ENCODE measurements around the gene S100A2. TPM values are rescaled to one million over a fixed set of nuclear protein-coding genes. Genes with fewer than 3 reads are reported as not detected.

The S100A2 gene
- total RNA-seq, 1 experiment from 2014 or later, result not detected

DNA sequence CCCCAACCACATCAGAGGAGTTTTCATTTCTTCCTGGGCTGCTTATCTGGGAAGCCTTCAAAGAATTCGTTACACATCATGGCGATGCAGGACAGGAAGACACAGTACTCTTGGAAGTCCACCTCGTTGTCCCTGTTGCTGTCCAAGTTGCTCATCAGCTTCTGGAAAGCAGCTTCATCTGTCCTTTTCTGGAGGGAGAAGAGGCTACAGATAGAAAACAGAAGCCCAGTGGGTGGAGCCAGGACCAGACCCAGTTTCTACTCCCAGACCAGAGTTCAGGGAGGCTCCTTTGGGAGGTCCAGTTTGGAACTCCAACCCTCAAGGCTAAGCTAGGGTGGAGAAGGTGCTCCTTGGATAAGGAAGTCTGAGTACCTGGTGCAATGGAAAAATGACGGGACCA lies 21.9 kb downstream of the S100A2 start:
- no peak overlapping the region for H2AFZ ChIP-seq (ENCODE audit: low read length)
- no peak overlapping the region for H3K27ac ChIP-seq (ENCODE audit: low read length)
- H3K4me3 ChIP-seq (ENCODE audit: low read length), result no peak overlapping the region
- DNase-seq, result no peak
- no peaks in the 10 kb centered on the region for H4K20me1 ChIP-seq (ENCODE audit: insufficient read depth, low read depth, low read length)
- no peaks in the 10 kb centered on the region for H3K9me2 ChIP-seq (replicated peaks; ENCODE audit: insufficient read depth, low read length)
- H3K9me3 ChIP-seq (ENCODE audit: low read length), result no peaks in the 10 kb centered on the region
- no peak overlapping the region for H3K9ac ChIP-seq (ENCODE audit: low read length)
- no peaks in the 10 kb centered on the region for H3K27me3 ChIP-seq (ENCODE audit: low read length)
- H3K4me1 ChIP-seq (ENCODE audit: low read length), result peaks cover 14% of the 10 kb centered on the region
- no peaks in the 10 kb centered on the region for H3K36me3 ChIP-seq (ENCODE audit: insufficient read depth, low read length)
- H3K79me2 ChIP-seq (ENCODE audit: low read length), result no peaks in the 10 kb centered on the region
- no peak overlapping the region for H3K4me2 ChIP-seq (ENCODE audit: low read depth, low read length, poor library complexity, severe bottlenecking)

DNA sequence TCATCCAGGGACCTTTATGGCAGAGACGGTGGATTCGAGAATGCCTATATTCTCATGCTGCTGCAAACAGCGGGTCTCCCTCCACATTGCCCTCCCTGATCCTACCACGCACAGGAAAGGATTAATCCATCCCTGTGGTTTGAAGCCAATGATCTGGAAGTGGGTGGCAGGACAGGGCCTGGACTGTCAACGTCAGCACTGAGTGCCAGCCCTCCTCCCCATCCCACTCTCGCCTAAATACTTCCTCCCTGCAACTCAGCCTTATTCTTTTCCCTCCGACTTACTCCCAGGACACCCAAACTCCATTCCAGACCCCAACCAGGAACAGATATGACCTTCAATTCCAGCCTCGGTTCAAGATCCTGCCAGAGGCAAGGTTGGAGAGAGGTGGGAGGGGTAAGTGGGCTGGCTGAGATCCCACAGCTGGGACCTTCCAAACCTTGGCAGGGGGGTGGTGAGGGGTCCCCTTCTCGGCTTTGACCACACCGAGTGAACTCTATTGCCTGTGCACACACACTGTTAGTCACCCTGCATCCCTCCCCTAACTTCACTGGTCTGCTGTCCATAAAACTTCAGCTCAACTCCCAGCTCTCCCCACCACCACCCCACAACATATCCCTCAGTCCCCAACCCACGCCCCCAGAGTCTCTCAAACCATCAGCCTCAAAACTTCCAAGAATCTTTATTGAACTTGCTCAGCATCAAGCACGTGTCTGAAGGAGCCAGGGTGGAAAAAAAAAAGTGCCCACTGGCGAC lies 22.5 kb downstream of the S100A2 start:
- no peaks in the 10 kb centered on the region for H3K27me3 ChIP-seq (ENCODE audit: low read length)
- DNase-seq, result no peak
- H2AFZ ChIP-seq (ENCODE audit: low read length), result no peak overlapping the region
- H3K4me1 ChIP-seq (ENCODE audit: low read length), result peaks cover 18% of the 10 kb centered on the region
- no peaks in the 10 kb centered on the region for H4K20me1 ChIP-seq (ENCODE audit: insufficient read depth, low read depth, low read length)
- no peak overlapping the region for H3K27ac ChIP-seq (ENCODE audit: low read length)
- H3K79me2 ChIP-seq (ENCODE audit: low read length), result no peaks in the 10 kb centered on the region
- H3K9ac ChIP-seq (ENCODE audit: low read length), result no peak overlapping the region
- no peak overlapping the region for H3K4me3 ChIP-seq (ENCODE audit: low read length)
- H3K9me2 ChIP-seq (replicated peaks; ENCODE audit: insufficient read depth, low read length), result no peaks in the 10 kb centered on the region
- H3K4me2 ChIP-seq (ENCODE audit: low read depth, low read length, poor library complexity, severe bottlenecking), result no peak overlapping the region
- H3K36me3 ChIP-seq (ENCODE audit: insufficient read depth, low read length), result no peaks in the 10 kb centered on the region
- H3K9me3 ChIP-seq (ENCODE audit: low read length), result no peaks in the 10 kb centered on the region

DNA sequence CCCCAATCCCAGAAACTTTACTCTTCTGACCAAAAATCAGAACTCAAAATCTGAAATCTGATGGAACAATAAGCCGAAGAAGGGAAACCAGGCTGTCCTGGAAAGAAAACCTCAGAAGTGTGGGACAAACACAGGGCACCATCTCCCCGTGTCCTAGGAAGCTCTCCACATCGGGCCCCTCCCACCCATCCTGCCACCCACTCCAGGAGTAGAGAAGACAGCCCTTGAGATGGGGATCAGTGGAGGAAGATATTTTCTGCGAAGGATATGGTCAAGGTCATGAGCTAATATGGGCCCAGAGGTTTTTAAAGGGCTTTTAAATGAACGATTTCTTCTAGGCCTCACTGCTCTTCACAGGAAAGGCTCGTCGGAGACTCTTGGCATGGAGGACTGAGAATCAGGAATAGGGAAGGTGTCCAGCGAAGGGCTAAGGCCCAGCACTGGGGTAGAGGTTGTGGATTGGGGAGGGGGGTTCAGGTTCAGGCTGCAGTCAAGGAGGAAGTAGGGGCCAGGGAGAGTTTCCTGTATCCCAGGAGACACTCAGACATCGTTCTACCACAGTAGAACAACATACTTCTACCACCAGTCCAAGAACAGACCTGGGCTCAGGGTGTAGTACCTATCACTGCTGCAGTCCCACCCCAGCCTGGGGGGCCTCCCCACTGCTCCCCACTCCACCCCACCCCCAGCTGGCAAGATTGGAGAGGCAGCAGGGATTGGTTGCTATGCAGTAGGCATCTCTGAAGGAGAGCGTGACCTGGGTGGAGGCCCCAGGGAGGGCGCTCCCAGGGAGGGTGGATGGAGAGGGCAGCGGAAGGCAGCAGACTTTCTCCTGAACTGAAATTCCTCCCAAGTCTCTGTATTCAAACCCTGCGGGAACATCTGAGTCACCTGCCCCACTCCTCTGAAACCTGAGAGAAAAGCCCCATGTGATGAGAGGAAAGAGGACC lies 23.7 kb downstream of the S100A2 start:
- Histone ChIP-seq H3K4me3 (ENCODE audit: low read length) (no peak overlapping the region), H2AFZ (ENCODE audit: low read length) (no peak overlapping the region), H3K36me3 (ENCODE audit: insufficient read depth, low read length) (no peaks in the 10 kb centered on the region), H3K9ac (ENCODE audit: low read length) (no peak overlapping the region), H3K4me1 (ENCODE audit: low read length) (peaks cover 20% of the 10 kb centered on the region), H3K27ac (ENCODE audit: low read length) (no peak overlapping the region), H3K79me2 (ENCODE audit: low read length) (no peaks in the 10 kb centered on the region), H3K9me3 (ENCODE audit: low read length) (no peaks in the 10 kb centered on the region), H4K20me1 (ENCODE audit: insufficient read depth, low read depth, low read length) (no peaks in the 10 kb centered on the region), H3K9me2 (replicated peaks; ENCODE audit: insufficient read depth, low read length) (no peaks in the 10 kb centered on the region), H3K4me2 (ENCODE audit: low read depth, low read length, poor library complexity, severe bottlenecking) (no peak overlapping the region), H3K27me3 (ENCODE audit: low read length) (no peaks in the 10 kb centered on the region)
- no peak for DNase-seq

DNA sequence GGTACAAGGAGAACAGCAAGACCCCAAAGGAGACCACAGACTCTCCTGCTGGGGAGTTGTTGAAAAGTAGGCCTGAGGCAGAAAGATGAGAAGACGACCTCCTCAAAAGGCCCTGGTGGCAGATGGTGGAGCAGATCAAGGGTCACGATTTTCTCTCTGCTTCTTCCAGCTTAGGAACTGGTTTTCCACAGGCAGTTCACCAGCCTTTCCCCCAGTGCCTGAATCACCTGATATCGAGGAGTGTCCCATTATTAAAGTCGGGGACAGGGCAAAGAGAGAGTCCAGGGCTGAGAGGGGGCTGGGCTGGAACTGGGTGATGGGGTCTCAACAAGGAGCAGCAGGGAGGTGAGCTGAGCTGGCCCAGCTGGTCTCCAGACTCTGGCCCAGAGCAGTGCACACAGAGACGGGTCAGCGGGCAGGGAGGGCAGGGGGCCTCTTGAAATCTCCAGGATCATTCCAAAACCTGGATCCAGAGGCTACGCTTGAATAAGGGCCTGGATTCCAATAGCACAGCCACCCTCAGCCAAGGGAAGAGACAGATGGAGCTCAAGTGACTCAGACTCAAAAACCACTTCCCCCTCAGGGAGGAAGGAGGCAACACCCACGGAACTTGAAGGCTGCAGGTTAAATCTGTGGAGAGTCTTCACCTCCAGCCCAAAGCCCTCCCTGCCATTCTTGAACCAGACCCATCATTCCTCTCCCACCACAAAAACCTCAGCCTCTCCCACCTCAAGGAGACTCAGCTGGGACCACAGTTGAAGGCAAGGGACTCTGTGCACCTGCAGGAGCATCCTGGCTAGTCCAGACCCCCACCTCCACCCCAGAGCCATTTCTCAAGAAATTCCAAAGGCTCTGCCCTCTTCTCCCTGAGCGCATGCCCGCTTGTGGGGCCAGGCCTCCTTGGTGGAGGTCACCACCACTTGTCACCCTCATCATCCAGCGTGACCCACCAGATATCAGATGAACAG lies 25.0 kb downstream of the S100A2 start, which contains the start of gene S100A5:
TSS of gene S100A5 (minus strand) at position 541 of the 968 bp plus-strand sequence. CDS start 743 bp downstream, outside the sequence.
- Histone ChIP-seq H3K9me3 (ENCODE audit: low read length) (no peaks in the 10 kb centered on the region), H3K4me3 (ENCODE audit: low read length) (no peak within 1 kb of the TSS), H2AFZ (ENCODE audit: low read length) (no peak within 1 kb of the TSS), H3K36me3 (ENCODE audit: insufficient read depth, low read length) (no peaks in the 10 kb centered on the region), H4K20me1 (ENCODE audit: insufficient read depth, low read depth, low read length) (no peaks in the 10 kb centered on the region), H3K4me1 (ENCODE audit: low read length) (peaks cover 22% of the 10 kb centered on the region), H3K79me2 (ENCODE audit: low read length) (no peaks in the 10 kb centered on the region), H3K27ac (ENCODE audit: low read length) (no peak within 1 kb of the TSS), H3K9ac (ENCODE audit: low read length) (no peak within 1 kb of the TSS), H3K9me2 (replicated peaks; ENCODE audit: insufficient read depth, low read length) (no peaks in the 10 kb centered on the region), H3K4me2 (ENCODE audit: low read depth, low read length, poor library complexity, severe bottlenecking) (no peak within 1 kb of the TSS), H3K27me3 (ENCODE audit: low read length) (no peaks in the 10 kb centered on the region)
- DNase-seq, result no peak

DNA sequence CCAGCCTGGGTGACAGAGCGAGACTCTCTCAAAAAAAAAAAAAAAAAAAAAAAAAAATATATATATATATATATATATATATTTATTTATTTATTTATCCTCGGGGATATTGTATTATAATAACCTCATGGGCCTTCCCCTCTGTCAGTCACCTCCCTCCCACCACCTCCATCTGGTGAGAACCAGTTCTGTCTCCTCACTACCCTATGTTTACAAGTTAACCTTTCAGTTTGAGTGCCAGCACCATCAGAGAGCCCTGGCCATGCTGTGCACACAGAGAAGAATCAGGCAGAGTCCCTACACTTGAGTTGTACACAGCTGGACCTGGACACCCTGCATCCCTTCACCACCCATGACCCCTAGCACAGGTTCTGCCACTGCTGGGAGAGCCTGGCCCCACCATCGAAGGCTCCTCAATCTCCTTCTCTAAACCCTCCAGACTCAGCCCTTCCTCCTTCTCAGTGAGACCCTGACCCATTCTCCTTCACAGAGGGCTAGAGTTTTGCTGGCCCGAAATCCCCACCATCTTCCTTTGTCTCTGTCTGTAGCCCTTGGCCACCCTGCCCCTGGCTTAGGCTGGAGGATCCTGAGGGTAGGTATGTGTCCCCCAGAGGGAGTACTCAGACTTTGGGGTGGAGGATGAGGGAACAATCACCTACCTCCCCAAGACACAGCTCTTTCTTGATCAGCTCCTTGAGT lies 26.1 kb downstream of the S100A2 start:
- Histone ChIP-seq H3K36me3 (ENCODE audit: insufficient read depth, low read length) (no peaks in the 10 kb centered on the region), H2AFZ (ENCODE audit: low read length) (no peak overlapping the region), H3K79me2 (ENCODE audit: low read length) (no peaks in the 10 kb centered on the region), H3K27ac (ENCODE audit: low read length) (no peak overlapping the region), H3K4me3 (ENCODE audit: low read length) (no peak overlapping the region), H3K4me1 (ENCODE audit: low read length) (peaks cover 19% of the 10 kb centered on the region), H3K27me3 (ENCODE audit: low read length) (no peaks in the 10 kb centered on the region), H3K9me3 (ENCODE audit: low read length) (no peaks in the 10 kb centered on the region), H4K20me1 (ENCODE audit: insufficient read depth, low read depth, low read length) (no peaks in the 10 kb centered on the region), H3K9ac (ENCODE audit: low read length) (no peak overlapping the region), H3K9me2 (replicated peaks; ENCODE audit: insufficient read depth, low read length) (no peaks in the 10 kb centered on the region), H3K4me2 (ENCODE audit: low read depth, low read length, poor library complexity, severe bottlenecking) (no peak overlapping the region)
- DNase-seq, result no peak

DNA sequence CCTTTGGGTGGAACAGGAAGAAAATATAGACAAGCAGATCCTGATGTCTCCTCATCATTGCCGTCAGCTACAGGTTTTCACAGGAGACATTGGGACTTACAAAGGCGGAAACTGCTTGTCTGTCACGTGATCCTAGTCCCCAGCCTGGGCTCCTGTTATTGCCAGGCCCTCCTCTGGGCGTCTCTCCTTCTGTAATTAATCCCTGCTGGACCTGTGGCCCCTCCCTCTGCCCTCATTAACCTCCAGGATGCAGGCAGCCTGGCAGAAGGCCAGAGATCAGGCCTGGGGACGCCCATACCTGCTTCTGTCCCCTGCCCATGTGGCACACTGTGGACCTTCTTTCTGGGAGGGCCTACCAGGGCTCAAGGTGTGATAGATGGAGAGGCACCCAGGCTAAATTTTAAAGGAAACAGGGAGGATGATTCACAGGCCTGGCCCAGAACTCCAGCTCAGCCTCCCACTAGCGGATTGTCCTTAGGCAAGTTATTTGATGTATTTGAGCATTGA lies 27.3 kb downstream of the S100A2 start:
- no peaks in the 10 kb centered on the region for H3K79me2 ChIP-seq (ENCODE audit: low read length)
- no peaks in the 10 kb centered on the region for H4K20me1 ChIP-seq (ENCODE audit: insufficient read depth, low read depth, low read length)
- H3K4me3 ChIP-seq (ENCODE audit: low read length), result no peak overlapping the region
- no peak overlapping the region for H3K4me2 ChIP-seq (ENCODE audit: low read depth, low read length, poor library complexity, severe bottlenecking)
- H3K27me3 ChIP-seq (ENCODE audit: low read length), result no peaks in the 10 kb centered on the region
- no peaks in the 10 kb centered on the region for H3K9me2 ChIP-seq (replicated peaks; ENCODE audit: insufficient read depth, low read length)
- H3K36me3 ChIP-seq (ENCODE audit: insufficient read depth, low read length), result no peaks in the 10 kb centered on the region
- no peak overlapping the region for H3K27ac ChIP-seq (ENCODE audit: low read length)
- DNase-seq, result peak; percentile 59
- H3K9ac ChIP-seq (ENCODE audit: low read length), result no peak overlapping the region
- H3K4me1 ChIP-seq (ENCODE audit: low read length), result peaks cover 19% of the 10 kb centered on the region
- peak overlapping the region; percentile 63; the same call in 1 of the 2 replicates for H2AFZ ChIP-seq (ENCODE audit: low read length)
- H3K9me3 ChIP-seq (ENCODE audit: low read length), result no peaks in the 10 kb centered on the region

DNA sequence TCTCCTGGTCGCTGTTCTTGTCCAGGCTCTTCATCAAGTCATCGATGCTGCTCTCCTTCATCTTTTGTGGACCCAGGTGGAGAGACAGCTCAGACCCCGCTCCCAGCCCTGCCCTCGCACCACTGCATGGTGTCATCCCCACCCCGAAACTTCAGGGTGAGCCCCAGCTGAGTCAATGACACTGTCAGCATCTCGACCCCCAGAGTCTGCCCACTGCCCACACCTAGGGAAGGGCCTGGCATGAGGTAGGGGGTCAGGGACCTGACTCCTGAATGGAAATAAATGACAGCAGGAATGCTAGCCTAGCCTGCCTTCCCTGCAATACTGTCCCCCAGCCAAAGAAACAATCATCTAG lies 28.3 kb downstream of the S100A2 start:
- Histone ChIP-seq H3K27ac (ENCODE audit: low read length) (no peak overlapping the region), H3K4me2 (ENCODE audit: low read depth, low read length, poor library complexity, severe bottlenecking) (no peak overlapping the region)

More for the DNA sequence above, 28.3 kb downstream of the S100A2 start:
- no peak for DNase-seq
- no peaks in the 10 kb centered on the region for H3K36me3 ChIP-seq (ENCODE audit: insufficient read depth, low read length)
- no peak overlapping the region for H3K9ac ChIP-seq (ENCODE audit: low read length)
- H3K9me2 ChIP-seq (replicated peaks; ENCODE audit: insufficient read depth, low read length), result no peaks in the 10 kb centered on the region
- no peaks in the 10 kb centered on the region for H3K79me2 ChIP-seq (ENCODE audit: low read length)
- H3K27me3 ChIP-seq (ENCODE audit: low read length), result no peaks in the 10 kb centered on the region
- H4K20me1 ChIP-seq (ENCODE audit: insufficient read depth, low read depth, low read length), result no peaks in the 10 kb centered on the region
- no peaks in the 10 kb centered on the region for H3K9me3 ChIP-seq (ENCODE audit: low read length)
- H3K4me1 ChIP-seq (ENCODE audit: low read length), result peaks cover 19% of the 10 kb centered on the region
- no peak overlapping the region for H2AFZ ChIP-seq (ENCODE audit: low read length)
- H3K4me3 ChIP-seq (ENCODE audit: low read length), result no peak overlapping the region
